Stimulated activated CD4-positive, alpha-beta T cell treated with anti-CD3 and anti-CD28 coated beads, Interleukin-4, amount 100 ng/mL, for 4 hours (primary cell): ENCODE measurements around the gene POPDC3.
"Not testable (repeated sequence)": the region's sequence is repeated elsewhere in the genome, so short reads cannot be mapped to it uniquely, and the experiment has no call there.

Experiments used
- DNase-seq, 2 experiments: peaks; one replicate each; pipeline ENCODE4 v3.0.0-alpha.2; 2020

The POPDC3 gene

GRCh38 chr6:105194106-105194505 lies 14.3 kb upstream of the POPDC3 start:
- DNase-seq = no peak

- no peak for DNase-seq
These were observed 13.8 kb upstream of the POPDC3 start for GRCh38 chr6:105193647-105194046.

- no peak for DNase-seq
These were observed 13.1 kb upstream of the POPDC3 start for GRCh38 chr6:105192707-105193465.

- no peak for DNase-seq
These were observed 11.5 kb upstream of the POPDC3 start for GRCh38 chr6:105191351-105191750.

- DNase-seq = no peak
These were observed 9.4 kb upstream of the POPDC3 start for GRCh38 chr6:105189026-105189820.

GRCh38 chr6:105188251-105188650 lies 8.4 kb upstream of the POPDC3 start:
- no peak for DNase-seq

- no peak for DNase-seq
These were observed 6.8 kb upstream of the POPDC3 start for GRCh38 chr6:105186576-105186975.

GRCh38 chr6:105184921-105185320 lies 5.1 kb upstream of the POPDC3 start:
- no peak for DNase-seq

- DNase-seq = no peak
These were observed 2.2 kb upstream of the POPDC3 start for GRCh38 chr6:105181981-105182515.

GRCh38 chr6:105178636-105179035 lies 1.2 kb downstream of the POPDC3 start:
- DNase-seq = no peak

- DNase-seq = no peak
These were observed 1.7 kb downstream of the POPDC3 start for GRCh38 chr6:105178110-105178509.

GRCh38 chr6:105177556-105177955 lies 2.3 kb downstream of the POPDC3 start:
- no peak for DNase-seq

GRCh38 chr6:105174512-105174911 lies 5.3 kb downstream of the POPDC3 start:
- DNase-seq = no peak

- not testable (repeated sequence) for DNase-seq
These were observed 7.3 kb downstream of the POPDC3 start for GRCh38 chr6:105172515-105172914.

- no peak for DNase-seq
These were observed 9.8 kb downstream of the POPDC3 start for GRCh38 chr6:105170059-105170458.

GRCh38 chr6:105167914-105168313 lies 11.9 kb downstream of the POPDC3 start:
- DNase-seq = no peak

- no peak for DNase-seq
These were observed 15.4 kb downstream of the POPDC3 start for GRCh38 chr6:105164418-105164817.

GRCh38 chr6:105163183-105163582 lies 16.6 kb downstream of the POPDC3 start:
- no peak for DNase-seq

- DNase-seq = no peak
These were observed 17.4 kb downstream of the POPDC3 start for GRCh38 chr6:105162377-105162776.

GRCh38 chr6:105161421-105161820 lies 18.4 kb downstream of the POPDC3 start:
- DNase-seq = no peak

- no peak for DNase-seq
These were observed 26.1 kb downstream of the POPDC3 start for GRCh38 chr6:105153676-105154075.

GRCh38 chr6:105152880-105153279 lies 26.9 kb downstream of the POPDC3 start:
- no peak for DNase-seq

GRCh38 chr6:105151644-105152043 lies 28.2 kb downstream of the POPDC3 start:
- DNase-seq = no peak

- no peak for DNase-seq
These were observed 41.7 kb downstream of the POPDC3 start for GRCh38 chr6:105138141-105138540.
